Measurements from ENCODE around the gene ESRRB.

ESRRB gene

DNA sequence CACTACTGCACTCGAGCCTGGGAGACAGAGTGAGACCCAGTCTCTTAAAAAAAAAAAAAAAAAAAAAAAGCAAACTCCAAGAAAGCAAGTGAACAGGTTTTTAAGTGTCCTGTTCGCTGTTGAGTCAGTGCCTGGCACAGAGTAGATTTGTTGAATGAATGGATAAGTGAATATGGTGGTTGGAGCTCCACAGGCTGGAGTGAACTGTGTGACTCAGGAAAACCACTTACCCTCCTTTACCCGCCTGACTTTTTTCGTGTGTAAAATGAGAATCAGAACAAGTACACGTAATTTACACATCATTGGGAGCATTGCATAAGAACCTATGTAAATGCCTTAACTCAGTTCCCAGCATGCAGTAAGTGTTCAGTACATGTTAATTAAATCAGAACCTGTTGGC is 24.0 kb upstream of the ESRRB start:
- DNase-seq (ENCODE audit: extremely low read depth in 1 of 2, low read depth in 1 of 2) = no peak

DNA sequence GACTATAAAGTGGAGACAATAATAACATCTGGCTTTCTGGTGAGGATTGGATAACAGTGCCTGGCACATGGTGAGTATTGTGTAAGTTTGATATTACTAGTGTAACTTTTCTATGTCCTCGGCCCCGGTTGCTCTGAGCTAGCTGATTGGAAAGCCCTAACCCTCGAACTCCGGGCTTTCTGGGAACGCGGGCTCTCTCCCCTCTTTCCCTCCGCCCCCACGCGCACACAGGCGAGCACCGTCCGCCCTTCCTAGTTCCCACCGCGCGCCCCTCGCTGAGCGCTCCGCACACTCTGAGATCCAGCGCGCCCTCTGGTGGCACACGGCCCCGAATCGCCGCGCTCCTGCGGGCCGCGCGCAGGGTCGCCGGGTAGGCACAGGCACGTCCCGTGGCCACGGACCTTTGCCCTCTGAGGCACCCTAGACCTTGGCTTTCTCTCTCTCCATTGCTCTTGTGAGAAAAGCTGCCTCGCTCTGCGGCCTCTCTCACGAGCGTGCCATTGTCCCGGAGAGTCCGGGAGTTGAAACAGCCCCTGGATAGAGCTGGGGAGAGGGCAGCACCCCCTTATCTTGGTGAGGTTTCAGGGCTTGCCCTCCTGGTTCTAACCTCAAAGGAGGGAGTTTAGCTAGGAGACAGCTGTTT is 23.2 kb upstream of the ESRRB start:
- DNase-seq (ENCODE audit: extremely low read depth in 1 of 2, low read depth in 1 of 2) = peak; percentile 10 to 38

DNA sequence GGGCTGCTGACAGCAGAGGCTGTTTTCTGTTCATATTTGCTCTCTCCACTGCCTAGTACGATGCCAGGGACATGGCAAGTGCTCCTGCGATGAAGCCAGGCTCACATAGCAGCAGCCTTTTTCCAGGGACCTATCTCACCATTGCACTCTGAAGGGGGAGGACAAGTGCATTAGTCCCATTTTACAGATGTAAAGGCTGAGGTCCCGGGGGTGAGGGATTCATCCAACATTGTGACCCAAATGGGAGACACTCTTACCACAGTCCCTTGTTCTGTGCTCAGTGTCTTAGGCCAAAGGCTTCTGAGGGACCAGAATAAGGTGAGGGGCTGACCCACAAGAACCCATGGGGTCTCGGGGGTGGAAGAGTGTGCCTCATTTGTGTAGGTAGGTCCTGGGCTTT is 21.6 kb upstream of the ESRRB start:
- no peak for DNase-seq (ENCODE audit: extremely low read depth in 1 of 2, low read depth in 1 of 2)

DNA sequence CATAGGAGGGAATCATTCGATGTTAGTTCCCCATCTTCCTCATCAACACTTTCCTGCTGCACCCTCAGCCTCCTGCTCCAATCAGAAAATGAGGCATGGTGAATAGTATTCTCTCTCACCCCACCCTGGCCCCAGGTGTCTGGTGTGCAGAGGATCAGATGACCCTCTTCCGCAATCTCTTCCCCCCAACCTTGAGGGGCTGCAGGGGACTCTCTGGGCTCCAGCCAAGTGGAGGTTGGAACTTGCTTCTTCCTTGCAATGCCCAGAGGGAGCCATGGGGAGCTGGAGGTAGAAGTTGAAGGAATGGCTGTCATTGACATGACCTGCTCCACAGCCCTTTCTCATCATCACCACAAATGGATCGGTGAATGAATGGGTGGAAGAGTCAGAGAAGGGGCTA is 20.2 kb upstream of the ESRRB start:
- no peak for DNase-seq (ENCODE audit: extremely low read depth in 1 of 2, low read depth in 1 of 2)

DNA sequence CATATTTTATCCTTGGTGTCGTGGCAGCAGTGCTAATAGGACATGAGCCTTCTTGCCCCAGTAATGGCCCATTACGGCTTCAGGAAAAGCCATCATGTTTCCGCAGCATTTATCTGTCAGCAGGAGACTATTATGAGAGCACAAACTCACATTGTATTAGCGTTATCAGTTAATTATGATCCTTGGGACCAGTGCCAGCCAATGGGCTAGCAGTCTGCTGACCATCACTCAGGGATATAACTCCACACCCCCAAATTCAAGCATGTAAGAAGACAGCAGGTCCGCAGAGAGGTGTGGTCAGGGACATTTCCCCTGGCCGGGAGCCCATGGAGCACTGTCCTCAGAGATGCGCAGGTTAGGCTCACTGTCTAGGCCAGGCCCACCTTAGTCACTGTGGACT is 4.9 kb upstream of the ESRRB start:
- no peak for DNase-seq (ENCODE audit: extremely low read depth in 1 of 2, low read depth in 1 of 2)

DNA sequence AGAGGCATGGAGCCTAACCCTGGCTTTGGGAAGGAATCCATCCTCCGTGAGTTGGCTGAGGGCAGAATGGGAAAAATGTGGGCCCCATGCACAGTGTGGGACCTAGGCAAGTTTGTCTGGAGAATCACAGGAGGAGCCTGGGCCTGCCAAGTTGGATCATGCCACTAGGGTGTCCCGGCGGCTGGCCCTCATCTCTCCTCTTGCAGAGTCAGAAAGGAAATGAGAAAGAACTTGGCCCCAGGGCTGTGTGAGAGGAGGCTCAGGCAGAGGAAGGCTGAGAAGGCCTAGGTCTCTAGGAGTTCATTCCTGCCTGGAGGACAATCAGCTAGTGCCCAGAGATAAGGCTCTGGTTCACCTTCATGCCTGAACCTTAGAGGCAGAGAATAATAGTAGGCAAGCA is 2.5 kb upstream of the ESRRB start:
- DNase-seq (ENCODE audit: extremely low read depth in 1 of 2, low read depth in 1 of 2) = no peak

DNA sequence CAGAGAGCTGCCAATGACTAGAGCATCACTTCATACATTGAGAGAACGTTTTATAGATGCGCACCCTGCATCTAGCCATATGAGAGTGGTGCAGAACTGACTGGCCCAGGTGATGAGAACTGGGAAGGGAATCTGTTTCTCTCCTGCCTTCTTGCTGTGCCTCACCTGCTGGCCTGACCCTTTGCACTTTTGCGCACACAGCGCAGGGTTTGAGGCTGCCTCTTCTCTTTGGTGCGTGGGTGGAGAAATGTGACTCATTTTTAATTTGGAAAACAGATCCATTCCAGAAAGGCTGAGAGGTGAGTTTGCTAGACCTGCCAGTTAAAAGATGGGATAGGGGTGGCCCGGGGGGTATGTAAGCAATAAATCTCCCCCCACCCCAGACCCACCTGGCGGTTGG is 453 bp upstream of the ESRRB start:
- no peak for DNase-seq (ENCODE audit: extremely low read depth in 1 of 2, low read depth in 1 of 2)

DNA sequence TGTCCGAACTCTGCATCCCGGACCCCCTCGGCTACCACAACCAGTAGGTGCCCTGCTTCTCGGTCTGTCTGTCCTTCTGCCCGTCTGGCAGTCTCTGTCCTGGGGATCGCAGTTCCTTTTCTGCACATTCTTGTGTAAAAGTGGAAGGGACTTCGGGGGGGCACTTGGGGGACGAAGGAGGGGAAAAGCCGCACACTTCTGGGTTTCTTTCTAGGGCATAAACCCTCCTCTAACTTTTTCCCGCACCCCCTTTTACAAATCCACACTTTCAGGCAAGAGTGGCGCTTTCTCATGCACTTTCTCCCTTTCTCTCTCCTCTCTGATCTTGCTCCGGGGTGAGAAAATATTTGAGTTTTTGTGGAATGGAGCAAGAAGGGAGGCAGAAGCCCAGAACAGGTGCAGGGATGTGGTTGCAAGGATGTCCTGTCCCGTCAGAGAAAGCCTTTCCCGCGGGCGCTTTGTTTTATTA is 506 bp downstream of the ESRRB start:
- DNase-seq (ENCODE audit: extremely low read depth in 1 of 2, low read depth in 1 of 2) = no peak

DNA sequence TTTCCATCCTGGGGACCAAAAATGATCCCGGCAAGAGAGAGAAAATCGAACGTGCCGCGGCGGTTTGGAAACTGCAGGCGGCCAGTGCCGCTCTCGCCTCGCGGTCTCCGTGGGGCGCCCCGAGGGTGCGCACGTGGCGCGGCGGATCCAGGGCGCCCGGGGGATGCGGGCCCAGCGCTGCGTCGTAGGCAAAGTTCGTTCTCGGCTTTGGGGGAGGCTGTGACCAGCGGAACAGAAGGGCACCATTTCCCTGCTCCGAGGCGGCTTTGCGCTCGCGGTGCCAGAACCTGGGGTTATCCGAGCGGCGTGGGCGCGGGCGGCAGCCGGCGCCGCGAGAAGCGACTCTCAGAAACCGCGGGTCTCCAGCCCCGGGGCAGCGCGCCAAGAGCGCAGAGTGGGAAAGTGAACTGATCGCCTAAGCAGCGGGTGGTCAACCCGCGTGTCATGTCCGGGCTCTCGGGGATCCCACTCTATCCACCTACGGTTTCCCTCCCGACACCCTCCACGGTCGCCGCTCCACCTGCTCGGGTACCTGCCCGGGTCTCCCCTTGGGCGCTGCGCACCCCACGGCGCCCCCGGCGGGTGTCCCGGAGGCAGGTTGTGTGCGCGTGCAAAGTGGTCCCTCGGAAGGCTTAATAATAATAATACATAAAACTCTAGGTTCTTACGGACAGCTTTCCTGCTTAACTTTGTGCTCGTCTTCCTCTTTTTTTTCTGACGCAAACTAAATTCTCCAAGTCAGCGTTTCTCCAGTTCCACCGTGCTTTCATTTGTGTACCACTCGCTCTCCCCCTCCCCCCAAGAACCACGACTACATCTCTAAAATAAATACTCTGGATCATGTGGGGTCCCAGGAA is 1.2 kb downstream of the ESRRB start:
- no peak for DNase-seq (ENCODE audit: extremely low read depth in 1 of 2, low read depth in 1 of 2)

DNA sequence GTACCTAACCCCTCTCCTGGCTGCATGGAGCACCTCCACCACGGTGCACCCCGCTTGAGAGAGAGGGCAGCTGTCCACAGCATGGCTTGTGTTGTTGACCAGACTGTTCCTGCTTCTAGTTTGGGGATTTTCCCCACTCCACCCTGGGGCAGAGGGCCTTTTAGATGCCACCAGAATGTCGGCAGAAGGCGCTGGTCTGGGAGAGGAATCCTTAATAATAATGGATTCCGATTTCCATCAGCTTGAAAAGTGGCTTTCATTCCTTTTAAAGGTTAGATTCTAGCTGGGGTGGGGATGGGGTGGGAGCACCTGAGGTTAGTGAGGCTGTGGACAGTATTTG is 1.8 kb downstream of the ESRRB start:
- DNase-seq (ENCODE audit: extremely low read depth in 1 of 2, low read depth in 1 of 2) = no peak

DNA sequence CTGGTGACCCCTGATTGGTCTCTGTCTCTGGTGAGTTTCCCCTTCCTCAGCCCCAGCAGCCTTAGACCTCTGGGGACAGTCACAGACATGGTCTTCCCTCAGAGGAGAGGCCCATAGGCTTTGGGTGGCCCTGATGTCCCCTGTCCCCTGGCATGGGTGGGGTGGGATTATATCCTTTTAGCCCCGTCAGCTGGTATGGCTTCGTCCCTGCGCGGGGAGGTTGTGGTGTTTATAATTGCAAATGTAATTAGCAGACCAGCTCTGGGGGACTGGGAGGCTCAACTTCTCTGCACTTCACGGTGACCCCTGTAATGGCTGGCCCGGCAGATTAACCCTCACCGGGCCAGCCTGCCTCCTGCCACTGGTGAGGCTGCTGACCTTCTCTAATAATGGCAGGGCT is 5.1 kb downstream of the ESRRB start:
- DNase-seq (ENCODE audit: extremely low read depth in 1 of 2, low read depth in 1 of 2) = no peak

DNA sequence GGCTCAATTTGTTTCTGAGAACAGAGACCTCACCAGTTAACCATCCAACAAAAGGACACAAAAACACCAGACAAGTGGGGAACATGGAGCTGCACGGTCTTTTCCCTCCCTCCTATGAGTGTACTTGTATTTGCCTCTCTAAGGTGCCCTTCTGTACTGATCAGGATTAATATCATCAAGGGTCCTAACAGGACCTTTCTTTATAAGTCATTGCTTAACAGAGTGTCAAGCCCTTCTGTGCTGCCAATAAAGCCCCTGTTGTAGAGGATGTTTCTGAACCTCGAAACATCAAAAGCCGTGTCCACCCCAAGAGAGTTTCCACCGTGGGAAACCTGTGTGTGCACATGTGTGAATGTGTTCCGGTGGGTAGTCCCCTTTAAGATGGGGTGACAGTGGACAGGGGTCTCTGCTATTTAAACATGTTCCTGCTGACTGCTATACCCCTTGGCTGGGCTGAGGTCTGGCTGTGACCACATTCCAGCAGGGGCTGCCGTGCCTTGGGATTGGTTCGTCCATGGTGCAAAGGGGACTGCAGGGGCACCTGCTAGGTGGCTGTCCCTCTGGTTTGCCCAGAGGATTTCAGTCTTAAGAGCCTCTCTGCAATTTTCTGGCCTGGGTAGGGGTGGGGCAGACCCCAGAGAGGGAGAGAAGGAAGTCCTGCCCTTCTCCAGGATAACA is 6.0 kb downstream of the ESRRB start:
- no peak for DNase-seq (ENCODE audit: extremely low read depth in 1 of 2, low read depth in 1 of 2)

DNA sequence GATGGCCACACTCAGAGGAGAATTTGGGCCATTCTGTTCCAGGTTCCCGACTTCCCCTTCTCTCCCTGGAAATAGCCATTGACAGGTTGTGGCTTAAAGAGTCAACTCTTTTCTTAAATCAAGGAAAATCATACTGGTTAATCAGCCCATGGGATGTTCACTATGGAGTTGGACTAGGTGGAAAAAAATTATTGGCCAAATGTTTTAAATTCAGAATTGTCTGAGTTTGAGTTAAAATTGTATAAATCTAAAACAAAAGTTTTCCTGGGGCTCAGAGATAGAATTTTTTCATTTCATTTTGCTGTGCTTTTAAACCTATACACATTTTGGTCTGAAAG is 6.5 kb downstream of the ESRRB start:
- DNase-seq (ENCODE audit: extremely low read depth in 1 of 2, low read depth in 1 of 2) = no peak

DNA sequence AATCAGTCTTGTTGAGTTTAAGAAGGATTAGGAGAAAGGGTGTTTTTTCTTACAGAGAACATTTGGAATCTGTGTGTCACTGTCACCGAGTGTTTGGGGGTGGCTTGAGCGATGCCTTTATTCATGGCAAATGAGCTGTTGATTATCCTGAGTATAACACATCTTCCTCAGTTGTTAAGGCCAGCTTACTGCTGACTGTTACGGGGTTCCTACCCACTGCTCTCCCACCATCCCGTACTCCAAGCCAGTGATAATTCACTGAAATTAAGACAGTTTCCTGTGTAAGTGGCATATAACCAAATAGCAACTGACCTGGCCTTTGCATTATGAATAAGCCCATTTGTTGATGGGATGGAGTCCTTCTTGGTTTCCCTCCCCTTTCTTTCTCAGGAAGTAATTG is 9.5 kb downstream of the ESRRB start:
- no peak for DNase-seq (ENCODE audit: extremely low read depth in 1 of 2, low read depth in 1 of 2)

DNA sequence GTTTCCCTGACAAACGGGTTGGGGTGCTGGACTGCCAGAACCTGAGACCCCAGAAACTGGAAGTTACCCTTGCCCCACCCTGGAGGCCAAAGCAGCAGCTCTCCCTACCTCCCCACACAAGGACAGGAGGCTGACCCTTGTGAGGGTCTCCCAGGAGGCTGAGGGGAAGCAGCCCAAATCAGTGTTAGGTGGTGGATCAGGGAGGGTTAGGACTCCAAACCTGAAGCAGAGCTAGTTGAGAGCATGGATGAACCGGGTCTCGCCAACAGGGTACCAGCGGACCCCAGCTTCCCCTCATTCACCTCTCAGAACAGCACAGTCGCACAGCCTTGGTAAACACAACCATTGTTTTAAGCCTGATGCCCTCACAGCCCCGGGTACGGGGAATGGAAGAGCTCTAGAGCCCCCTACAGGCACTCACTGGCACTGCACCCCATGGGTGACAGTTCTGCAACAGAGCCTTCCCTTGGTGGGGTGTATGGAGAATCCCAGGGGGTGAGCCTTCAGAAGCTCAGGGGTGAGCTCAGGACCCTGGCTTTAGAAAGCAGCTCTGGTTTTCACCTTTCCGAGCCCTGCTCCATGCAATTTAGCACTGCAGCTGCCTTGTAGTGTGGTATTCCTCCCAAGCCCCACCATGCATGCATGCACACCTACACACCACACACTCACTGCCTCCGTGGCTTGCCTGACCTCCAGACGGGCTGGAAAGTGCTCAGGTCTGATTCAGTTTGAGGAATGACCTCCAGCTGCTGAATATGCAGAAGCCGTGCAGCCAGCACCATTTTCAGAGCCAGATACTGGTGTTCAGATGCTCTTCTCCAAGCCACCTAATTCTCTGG is 11.2 kb downstream of the ESRRB start:
- DNase-seq (ENCODE audit: extremely low read depth in 1 of 2, low read depth in 1 of 2) = peak in 1 of 2 donors; percentile 28

DNA sequence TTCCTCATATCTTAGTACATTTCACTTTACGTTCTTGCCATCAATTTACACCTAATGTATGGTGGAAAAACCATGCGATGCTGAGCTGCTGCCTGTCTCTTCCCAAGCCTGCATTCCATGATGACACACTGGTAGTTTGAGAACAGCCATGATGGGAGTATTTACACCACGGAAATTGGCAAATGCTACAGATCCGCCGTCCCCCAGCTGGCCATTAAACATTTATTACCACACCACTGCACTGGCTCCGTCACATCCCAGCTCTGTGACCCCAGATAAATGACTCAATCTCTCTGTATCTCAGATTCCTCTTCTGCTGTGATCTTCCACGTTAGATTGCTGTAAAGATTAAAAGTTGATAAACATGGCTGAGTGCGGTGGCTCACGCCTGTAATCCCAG is 13.9 kb downstream of the ESRRB start:
- no peak for DNase-seq (ENCODE audit: extremely low read depth in 1 of 2, low read depth in 1 of 2)

DNA sequence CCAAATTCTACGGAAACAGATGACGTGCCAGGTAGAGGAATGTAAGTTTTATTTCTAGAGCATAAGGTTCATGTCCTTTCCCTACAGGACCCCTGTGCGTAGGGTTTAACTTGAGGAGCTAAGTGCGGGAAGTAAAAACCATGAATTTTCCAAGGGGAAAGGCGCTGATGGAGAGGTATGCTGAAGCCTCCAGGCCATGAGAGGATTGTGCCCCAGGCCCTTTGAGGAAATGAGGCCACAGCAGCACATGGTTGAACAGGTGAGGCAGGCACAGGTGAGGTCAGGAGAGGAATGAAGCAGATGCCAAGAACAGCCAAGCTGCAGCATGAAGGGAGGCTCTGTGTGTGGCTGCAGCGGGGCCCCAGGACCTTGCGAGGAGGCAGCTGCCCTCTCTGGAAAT is 14.7 kb downstream of the ESRRB start:
- no peak for DNase-seq (ENCODE audit: extremely low read depth in 1 of 2, low read depth in 1 of 2)

DNA sequence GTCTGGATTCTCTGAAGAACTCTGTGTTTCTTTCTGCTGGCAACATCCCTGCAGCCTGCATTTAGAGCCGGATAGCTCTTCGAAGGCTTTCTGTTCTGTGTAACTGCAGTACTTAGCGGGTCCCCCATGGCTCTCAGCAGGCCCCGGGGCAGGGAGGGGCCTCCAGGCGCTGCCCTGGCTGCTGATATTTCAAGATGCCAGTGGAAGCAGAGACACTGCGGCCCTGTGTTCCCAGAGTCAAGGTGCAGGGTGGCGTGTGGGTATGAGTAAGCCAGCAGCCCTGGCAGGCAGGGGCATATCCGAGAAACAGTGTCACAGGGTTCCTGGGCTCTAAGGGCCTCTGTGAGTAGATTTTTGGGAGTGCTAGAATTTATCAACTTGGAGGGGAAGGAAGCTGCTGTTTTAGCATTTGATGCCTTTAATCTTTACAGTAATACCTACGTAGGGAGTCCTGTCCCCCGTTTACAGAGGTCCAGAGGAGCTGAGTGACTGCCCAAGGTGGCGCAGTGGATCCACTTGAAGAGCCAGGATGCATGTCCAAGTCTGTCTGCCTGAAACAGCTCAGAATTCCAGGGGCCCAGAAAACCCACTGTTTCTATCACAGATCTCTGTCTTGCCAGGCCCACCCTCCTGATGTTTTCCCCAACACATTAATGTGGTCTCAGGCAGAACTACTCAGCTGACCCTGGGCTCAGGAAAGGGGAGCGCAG is 16.2 kb downstream of the ESRRB start:
- no peak for DNase-seq (ENCODE audit: extremely low read depth in 1 of 2, low read depth in 1 of 2)

DNA sequence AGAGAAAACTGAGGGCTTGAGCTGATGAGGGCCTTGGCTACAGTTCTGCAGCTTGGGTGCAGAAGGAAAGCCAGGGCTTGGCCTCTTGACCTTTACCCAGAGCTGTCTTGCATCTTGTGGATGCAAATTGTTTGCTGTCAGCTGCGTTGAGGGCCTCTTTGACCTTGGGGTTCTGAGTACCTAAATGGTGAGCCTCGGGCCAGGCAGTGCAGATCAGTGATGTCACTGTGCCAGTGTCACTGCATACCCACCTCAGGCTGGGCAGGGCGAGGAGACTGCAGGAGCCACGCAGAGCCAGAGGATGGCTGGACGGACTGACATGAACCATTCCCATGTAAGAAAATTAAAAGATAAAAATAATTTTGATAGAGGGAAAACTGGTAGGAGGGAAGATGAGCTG is 18.6 kb downstream of the ESRRB start:
- DNase-seq (ENCODE audit: extremely low read depth in 1 of 2, low read depth in 1 of 2) = no peak

DNA sequence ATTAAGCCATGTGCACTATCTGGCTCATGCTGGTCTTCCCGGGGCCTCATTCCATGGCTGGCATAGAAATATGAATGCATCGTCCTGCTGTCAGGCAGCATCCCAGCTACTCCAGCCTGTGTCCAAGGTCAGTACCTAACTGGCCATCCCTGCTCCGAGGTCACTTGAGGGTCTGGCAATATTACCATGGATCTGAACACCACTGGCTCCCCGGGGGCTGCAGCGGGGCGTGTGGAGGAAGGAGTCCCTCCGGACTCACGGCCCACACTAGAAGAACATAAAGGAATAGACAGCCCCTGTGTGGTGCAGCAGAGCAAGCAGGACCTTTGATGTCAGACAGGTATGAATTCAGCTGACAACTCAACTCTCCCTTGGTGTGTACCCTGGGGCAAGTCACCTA is 19.2 kb downstream of the ESRRB start:
- no peak for DNase-seq (ENCODE audit: extremely low read depth in 1 of 2, low read depth in 1 of 2)

DNA sequence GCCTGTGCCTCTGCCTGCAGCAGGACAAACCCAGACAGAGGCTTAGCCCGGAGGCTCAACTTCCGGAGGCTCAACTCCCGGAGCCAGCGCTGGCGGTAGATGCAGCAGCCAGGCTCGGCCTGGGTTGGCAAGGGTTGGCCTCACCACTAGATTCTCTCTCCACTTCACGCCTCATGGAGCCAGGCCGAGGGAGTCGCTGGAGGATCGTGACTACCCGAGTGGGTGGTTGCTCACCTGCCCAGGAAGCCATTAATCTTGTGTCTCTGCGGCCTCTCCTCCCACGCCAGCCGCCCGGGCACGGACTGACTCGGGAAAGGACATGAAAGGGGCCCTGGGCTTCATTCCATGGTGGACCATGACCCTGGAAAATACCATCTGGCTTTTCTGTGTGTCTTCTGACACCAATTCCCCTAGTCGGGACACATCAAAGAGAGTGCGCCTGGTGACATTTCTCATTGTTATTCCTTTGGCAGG is 20.8 kb downstream of the ESRRB start:
- DNase-seq (ENCODE audit: extremely low read depth in 1 of 2, low read depth in 1 of 2) = no peak
